Karpas-422 (cell line): ENCODE measurements around the gene EYA3. TPM values are rescaled to one million over a fixed set of nuclear protein-coding genes. Genes with fewer than 3 reads are reported as not detected.

Source experiments
- DNase-seq: peaks from one replicate; pipeline ENCODE4 v3.0.0-alpha.2; 2015
- H2AFZ ChIP-seq: fragments of 200-600 bp; sonication (generic); 2 replicates; pipeline ENCODE4 v1.6.1; 2014; ENCODE audit warnings: antibody characterized with exemption, low read length, mixed read lengths
- H3K27ac ChIP-seq: fragments of 200-600 bp; sonication (generic); 2 replicates; pipeline ENCODE4 v1.5.1; 2014; ENCODE audit warnings: mild to moderate bottlenecking, low read length, moderate library complexity
- H3K27me3 ChIP-seq: fragments of 200-600 bp; sonication (generic); 2 replicates; pipeline ENCODE4 v1.6.1; 2014; ENCODE audit warnings: low read length, mixed read lengths
- H3K36me3 ChIP-seq: fragments of 200-600 bp; sonication (generic); 2 replicates; pipeline ENCODE4 v1.6.1; 2014; ENCODE audit warnings: low read length, mixed read lengths; ENCODE audit not compliant: insufficient read depth
- H3K4me1 ChIP-seq: fragments of 200-600 bp; sonication (generic); 2 replicates; pipeline ENCODE4 v1.6.1; 2014; ENCODE audit warnings: mild to moderate bottlenecking, low read length, mixed read lengths
- H3K4me2 ChIP-seq: fragments of 200-600 bp; sonication (generic); 2 replicates; pipeline ENCODE4 v1.6.1; 2014; ENCODE audit warnings: low read length, low read depth, mild to moderate bottlenecking; ENCODE audit not compliant: poor library complexity, severe bottlenecking
- H3K4me3 ChIP-seq: fragments of 200-600 bp; sonication (generic); 2 replicates; pipeline ENCODE4 v1.5.1; 2014; ENCODE audit warnings: mild to moderate bottlenecking, antibody characterized with exemption, low read length, mixed read lengths
- H3K79me2 ChIP-seq: fragments of 200-600 bp; sonication (generic); 2 replicates; pipeline ENCODE4 v1.6.1; 2014; ENCODE audit warnings: mild to moderate bottlenecking, low read length, mixed read lengths
- H3K9ac ChIP-seq: fragments of 200-600 bp; sonication (generic); 2 replicates; pipeline ENCODE4 v1.6.0; 2014; ENCODE audit warnings: low read length
- H3K9me2 ChIP-seq: fragments of 200-600 bp; sonication (generic), shearing (Covaris generic); replicated peaks from 2 replicates; pipeline ENCODE4 v1.6.0; 2014; ENCODE audit warnings: mild to moderate bottlenecking, low read length, moderate library complexity; ENCODE audit not compliant: insufficient read depth
- H3K9me3 ChIP-seq: fragments of 300-700, 200-600 bp; sonication (generic); 2 replicates; pipeline ENCODE4 v1.6.1; 2014; ENCODE audit warnings: low read length, mixed read lengths
- H4K20me1 ChIP-seq: fragments of 200-600 bp; sonication (generic); 2 replicates; pipeline ENCODE4 v1.6.1; 2014; ENCODE audit warnings: mild to moderate bottlenecking, antibody characterized with exemption, low read length, low read depth; ENCODE audit not compliant: insufficient read depth
- total RNA-seq: library from RNA; depleted of rRNA; stranded (reverse); fragments of >200 nt; shearing (Covaris generic); gene quantifications from 2 replicates; pipeline ENCODE4 v1.2.3, GENCODE V29; 2014; ENCODE audit warnings: low replicate concordance

Gene EYA3
- total RNA-seq, 1 experiment from 2014 or later, result 28.3 TPM

- H3K4me2 ChIP-seq, result no peak overlapping the region
- H3K27ac ChIP-seq, result no peak overlapping the region
- no peak overlapping the region for H3K4me3 ChIP-seq
- peaks cover 69% of the 10 kb centered on the region for H3K4me1 ChIP-seq
- no peak overlapping the region for H3K9ac ChIP-seq
- H3K79me2 ChIP-seq, result no peaks in the 10 kb centered on the region
- no peaks in the 10 kb centered on the region for H3K9me2 ChIP-seq
- no peak for DNase-seq
- peaks cover 9% of the 10 kb centered on the region; the same call in 1 of the 2 replicates for H3K9me3 ChIP-seq
- no peak overlapping the region for H2AFZ ChIP-seq
- H3K36me3 ChIP-seq, result no peaks in the 10 kb centered on the region; the same call in 1 of the 2 replicates
- H3K27me3 ChIP-seq, result no peaks in the 10 kb centered on the region
- H4K20me1 ChIP-seq, result no peaks in the 10 kb centered on the region
Measured at GRCh38 chr1:28130901-28131300, 42.5 kb upstream of the EYA3 start.

- Histone ChIP-seq H4K20me1 (no peaks in the 10 kb centered on the region), H3K4me1 (peaks cover 51% of the 10 kb centered on the region), H3K79me2 (no peaks in the 10 kb centered on the region), H3K4me2 (no peak overlapping the region), H3K4me3 (no peak overlapping the region), H3K9me2 (no peaks in the 10 kb centered on the region), H3K27ac (no peak overlapping the region), H3K27me3 (no peaks in the 10 kb centered on the region), H2AFZ (no peak overlapping the region), H3K9me3 (peaks cover 9% of the 10 kb centered on the region; the same call in 1 of the 2 replicates), H3K36me3 (no peaks in the 10 kb centered on the region; the same call in 1 of the 2 replicates), H3K9ac (no peak overlapping the region)
- DNase-seq, result no peak
Measured at GRCh38 chr1:28129150-28129549, 40.7 kb upstream of the EYA3 start.

- no peaks in the 10 kb centered on the region for H3K27me3 ChIP-seq
- no peaks in the 10 kb centered on the region for H3K9me3 ChIP-seq
- 0 out of 2 replicates have a peak overlapping the region, but pooled peaks have one; percentile 0 for H2AFZ ChIP-seq
- no peaks in the 10 kb centered on the region for H3K36me3 ChIP-seq
- peak overlapping the region; percentile 58 for H3K4me2 ChIP-seq
- H4K20me1 ChIP-seq, result no peaks in the 10 kb centered on the region
- peak overlapping the region; percentile 14 for H3K9ac ChIP-seq
- DNase-seq, result peak; percentile 66
- peak overlapping the region; percentile 60 for H3K27ac ChIP-seq
- no peaks in the 10 kb centered on the region for H3K79me2 ChIP-seq
- peaks cover 43% of the 10 kb centered on the region for H3K4me1 ChIP-seq
- H3K4me3 ChIP-seq, result peak overlapping the region; percentile 21; the same call in 1 of the 2 replicates
- H3K9me2 ChIP-seq, result no peaks in the 10 kb centered on the region
Measured at GRCh38 chr1:28127617-28128257, 39.3 kb upstream of the EYA3 start.

GRCh38 chr1:28126783-28127490 lies 38.5 kb upstream of the EYA3 start:
- Histone ChIP-seq H3K9ac (no peak overlapping the region), H3K4me2 (peak overlapping the region; percentile 58), H3K4me3 (no peak overlapping the region)

GRCh38 chr1:28126212-28126611 lies 37.8 kb upstream of the EYA3 start:
- H3K79me2 ChIP-seq, result no peaks in the 10 kb centered on the region
- no peak overlapping the region for H3K9ac ChIP-seq
- no peaks in the 10 kb centered on the region for H3K27me3 ChIP-seq
- DNase-seq, result no peak
- peaks cover 30% of the 10 kb centered on the region for H3K4me1 ChIP-seq
- H2AFZ ChIP-seq, result peak overlapping the region; percentile 9; the same call in 1 of the 2 replicates
- H3K4me2 ChIP-seq, result peak overlapping the region; percentile 58
- no peaks in the 10 kb centered on the region for H3K36me3 ChIP-seq
- no peaks in the 10 kb centered on the region for H4K20me1 ChIP-seq
- no peaks in the 10 kb centered on the region for H3K9me2 ChIP-seq
- H3K4me3 ChIP-seq, result no peak overlapping the region
- H3K27ac ChIP-seq, result peak overlapping the region; percentile 60; the same call in 1 of the 2 replicates
- H3K9me3 ChIP-seq, result no peaks in the 10 kb centered on the region

More at GRCh38 chr1:28126783-28127490, 38.5 kb upstream of the EYA3 start:
- Histone ChIP-seq H3K27me3 (no peaks in the 10 kb centered on the region), H3K36me3 (no peaks in the 10 kb centered on the region), H2AFZ (peak overlapping the region; percentile 9; the same call in 1 of the 2 replicates), H3K27ac (peak overlapping the region; percentile 60), H3K9me3 (no peaks in the 10 kb centered on the region), H3K9me2 (no peaks in the 10 kb centered on the region), H3K79me2 (no peaks in the 10 kb centered on the region), H4K20me1 (no peaks in the 10 kb centered on the region), H3K4me1 (peaks cover 35% of the 10 kb centered on the region)
- no peak for DNase-seq

GRCh38 chr1:28123461-28123961 lies 35.1 kb upstream of the EYA3 start:
- Histone ChIP-seq H3K4me1 (peaks cover 30% of the 10 kb centered on the region), H3K4me2 (no peak overlapping the region), H3K9ac (0 out of 2 replicates have a peak overlapping the region, but pooled peaks have one; percentile 5)

GRCh38 chr1:28122183-28122582 lies 33.8 kb upstream of the EYA3 start:
- Histone ChIP-seq H3K4me2 (no peak overlapping the region), H3K4me1 (peaks cover 18% of the 10 kb centered on the region), H3K36me3 (no peaks in the 10 kb centered on the region), H2AFZ (no peak overlapping the region), H3K27ac (no peak overlapping the region), H4K20me1 (no peaks in the 10 kb centered on the region), H3K9ac (no peak overlapping the region), H3K79me2 (no peaks in the 10 kb centered on the region), H3K27me3 (no peaks in the 10 kb centered on the region), H3K4me3 (no peak overlapping the region), H3K9me3 (no peaks in the 10 kb centered on the region), H3K9me2 (no peaks in the 10 kb centered on the region)
- DNase-seq, result no peak

More at GRCh38 chr1:28123461-28123961, 35.1 kb upstream of the EYA3 start:
- Histone ChIP-seq H3K36me3 (no peaks in the 10 kb centered on the region), H3K9me2 (no peaks in the 10 kb centered on the region), H3K27ac (no peak overlapping the region), H3K9me3 (no peaks in the 10 kb centered on the region), H3K4me3 (no peak overlapping the region), H3K79me2 (no peaks in the 10 kb centered on the region), H4K20me1 (no peaks in the 10 kb centered on the region), H2AFZ (no peak overlapping the region; the same call in 1 of the 2 replicates), H3K27me3 (no peaks in the 10 kb centered on the region)
- DNase-seq, result no peak

GRCh38 chr1:28119556-28119955 lies 31.1 kb upstream of the EYA3 start:
- H3K9me2 ChIP-seq, result no peaks in the 10 kb centered on the region
- H3K4me3 ChIP-seq, result no peak overlapping the region
- H4K20me1 ChIP-seq, result no peaks in the 10 kb centered on the region
- H3K27me3 ChIP-seq, result no peaks in the 10 kb centered on the region
- H3K4me1 ChIP-seq, result peaks cover 6% of the 10 kb centered on the region
- H3K27ac ChIP-seq, result no peak overlapping the region
- no peaks in the 10 kb centered on the region for H3K9me3 ChIP-seq
- H3K4me2 ChIP-seq, result no peak overlapping the region
- H3K79me2 ChIP-seq, result no peaks in the 10 kb centered on the region
- H3K9ac ChIP-seq, result no peak overlapping the region
- no peaks in the 10 kb centered on the region for H3K36me3 ChIP-seq
- no peak for DNase-seq
- no peak overlapping the region for H2AFZ ChIP-seq
